Activated gamma-delta T cell treated with anti-CD3 and anti-CD28 coated beads, Interleukin-2, amount 50 U/mL, for 16 hours (primary cell): ENCODE results near the gene KMT5C.

Experiments
- DNase-seq: peaks from one replicate; pipeline ENCODE4 v3.0.0-alpha.2; 2020; ENCODE audit warnings: low read depth

Gene KMT5C

GRCh38 chr19:55339105-55339888, at the start of gene KMT5C:
Gene KMT5C, plus strand, starts transcription at chr19:55339876. Its CDS starts 2,061 bp downstream, at chr19:55341937.
- peak; percentile 100 for DNase-seq

GRCh38 chr19:55297267-55297666, 42.4 kb upstream of the KMT5C start:
- no peak for DNase-seq

GRCh38 chr19:55299991-55300390, 39.7 kb upstream of the KMT5C start:
- DNase-seq, result no peak

GRCh38 chr19:55300886-55301458, 38.7 kb upstream of the KMT5C start:
- no peak for DNase-seq

- peak; percentile 96 for DNase-seq
Observed at GRCh38 chr19:55301459-55302317, 38.0 kb upstream of the KMT5C start.

- no peak for DNase-seq
Observed at GRCh38 chr19:55302318-55302703, 37.4 kb upstream of the KMT5C start.

- DNase-seq, result no peak
Observed at GRCh38 chr19:55303477-55303876, 36.2 kb upstream of the KMT5C start.

GRCh38 chr19:55304279-55304978, 35.2 kb upstream of the KMT5C start:
- no peak for DNase-seq

GRCh38 chr19:55304980-55305379, 34.7 kb upstream of the KMT5C start:
- DNase-seq, result no peak

- DNase-seq, result peak; percentile 19
Observed at GRCh38 chr19:55305491-55305890, 34.2 kb upstream of the KMT5C start.

- DNase-seq, result no peak
Observed at GRCh38 chr19:55305983-55306562, 33.6 kb upstream of the KMT5C start.

GRCh38 chr19:55306712-55307111, 33.0 kb upstream of the KMT5C start:
- no peak for DNase-seq

GRCh38 chr19:55308281-55308680, 31.4 kb upstream of the KMT5C start:
- DNase-seq, result no peak

- no peak for DNase-seq
Observed at GRCh38 chr19:55309448-55309847, 30.2 kb upstream of the KMT5C start.

- DNase-seq, result no peak
Observed at GRCh38 chr19:55310498-55310897, 29.2 kb upstream of the KMT5C start.

GRCh38 chr19:55311397-55311796, 28.3 kb upstream of the KMT5C start:
- no peak for DNase-seq

GRCh38 chr19:55311797-55312196, 27.9 kb upstream of the KMT5C start:
- no peak for DNase-seq

GRCh38 chr19:55312621-55313512, 26.8 kb upstream of the KMT5C start:
- no peak for DNase-seq

GRCh38 chr19:55314396-55314795, 25.3 kb upstream of the KMT5C start:
- no peak for DNase-seq

- DNase-seq, result no peak
Observed at GRCh38 chr19:55315956-55316525, 23.6 kb upstream of the KMT5C start.
